ENCODE measurements around the gene TUFT1.
"Not testable (repeated sequence)": the region's sequence is repeated elsewhere in the genome, so short reads cannot be mapped to it uniquely, and the experiment has no call there.

DNA sequence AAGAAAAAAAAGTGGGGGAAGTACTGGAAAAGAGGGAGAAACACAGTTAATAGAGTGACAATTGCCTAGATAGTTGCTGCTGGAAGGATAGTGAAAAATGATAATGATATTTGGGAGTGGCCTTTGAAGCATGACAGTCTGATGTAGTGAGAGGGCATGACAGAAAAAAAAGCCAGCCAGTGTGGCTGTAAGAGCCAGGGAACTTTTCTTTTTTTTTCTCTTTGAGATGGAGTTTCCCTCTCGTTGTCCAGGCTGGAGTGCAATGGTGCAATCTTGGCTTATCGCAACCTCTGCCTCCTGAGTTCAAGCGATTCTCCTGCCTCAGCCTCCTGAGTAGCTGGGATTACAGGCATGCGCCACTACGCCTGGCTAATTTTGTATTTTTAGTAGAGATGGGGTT is 62.4 kb downstream of the TUFT1 start:
- not testable (repeated sequence) for TF ChIP-seq POLR2A, TAF1 (IDR thresholded peaks at IDR 0.05; ENCODE audit: low read depth, low read length)

All from GM12891 (cell line).